ENCODE results near the gene DLL1. TPM values are rescaled to one million over a fixed set of nuclear protein-coding genes. Genes with fewer than 3 reads are reported as not detected.

Gene DLL1
- total RNA-seq, 1 experiment from 2014 or later: 0.84 TPM

GRCh38 chr6:170285482-170285881, 5.4 kb downstream of the DLL1 start:
- Histone ChIP-seq H2AFZ (ENCODE audit: low read length) (no peak overlapping the region), H3K79me2 (ENCODE audit: low read length) (no peaks in the 10 kb centered on the region), H3K4me2 (ENCODE audit: low read length) (no peak overlapping the region), H3K9ac (ENCODE audit: low read length) (no peak overlapping the region), H4K20me1 (ENCODE audit: low read length) (no peaks in the 10 kb centered on the region), H3K4me1 (ENCODE audit: insufficient read depth, low read length) (peaks cover 9% of the 10 kb centered on the region; the same call in 1 of the 2 replicates), H3F3A (ENCODE audit: low read length, unreplicated experiment) (no peaks in the 10 kb centered on the region), H3K27me3 (ENCODE audit: low read length) (peaks cover 13% of the 10 kb centered on the region; the same call in 1 of the 2 replicates), H3K36me3 (ENCODE audit: low read depth, low read length) (no peaks in the 10 kb centered on the region), H3K27ac (ENCODE audit: low read length) (no peak overlapping the region), H3K9me3 (ENCODE audit: low read length) (no peaks in the 10 kb centered on the region), H3K9me2 (replicated peaks; ENCODE audit: low read length) (no peaks in the 10 kb centered on the region), H3K4me3 (ENCODE audit: low read length) (no peak overlapping the region)
- intact Hi-C loops (cut with micrococcal nuclease): no loop called here
- ATAC-seq (no peak), DNase-seq (no peak)
- POLR2A ChIA-PET (ENCODE audit: unreplicated experiment): no interaction called here
- no TSS peak for BruUV-seq (replicated peaks)
- TF ChIP-seq CTCF (conservative IDR thresholded peaks at IDR 0.05; ENCODE audit: low read depth, low read length) (no peak), EZH2phosphoT487 (IDR thresholded peaks at IDR 0.05; ENCODE audit: borderline replicate concordance, low read length) (no peak)
- CTCF ChIA-PET: no interaction called here

- BruUV-seq (replicated peaks): no TSS peak
- Histone ChIP-seq H3K79me2 (ENCODE audit: low read length) (no peaks in the 10 kb centered on the region), H3K9me2 (replicated peaks; ENCODE audit: low read length) (no peaks in the 10 kb centered on the region), H3K9me3 (ENCODE audit: low read length) (no peaks in the 10 kb centered on the region), H2AFZ (ENCODE audit: low read length) (no peak overlapping the region), H4K20me1 (ENCODE audit: low read length) (no peaks in the 10 kb centered on the region), H3K4me1 (ENCODE audit: insufficient read depth, low read length) (peaks cover 14% of the 10 kb centered on the region; the same call in 1 of the 2 replicates), H3K27ac (ENCODE audit: low read length) (no peak overlapping the region), H3K36me3 (ENCODE audit: low read depth, low read length) (no peaks in the 10 kb centered on the region), H3F3A (ENCODE audit: low read length, unreplicated experiment) (no peaks in the 10 kb centered on the region), H3K4me2 (ENCODE audit: low read length) (no peak overlapping the region), H3K4me3 (ENCODE audit: low read length) (no peak overlapping the region), H3K27me3 (ENCODE audit: low read length) (0 out of 2 replicates have a peak, but pooled peaks cover 8% of the 10 kb centered on the region), H3K9ac (ENCODE audit: low read length) (no peak overlapping the region)
- POLR2A ChIA-PET (ENCODE audit: unreplicated experiment): no interaction called here
- intact Hi-C loops (cut with micrococcal nuclease): no loop called here
- DNase-seq (no peak), ATAC-seq (no peak)
- no peak for TF ChIP-seq EZH2 (IDR thresholded peaks at IDR 0.05; ENCODE audit: low read length, unreplicated experiment)
- no peak for TF ChIP-seq CTCF (conservative IDR thresholded peaks at IDR 0.05; ENCODE audit: low read depth, low read length)
- TF ChIP-seq EZH2phosphoT487 (IDR thresholded peaks at IDR 0.05; ENCODE audit: borderline replicate concordance, low read length): no peak
- CTCF ChIA-PET: no interaction called here
Measured at GRCh38 chr6:170284866-170285469, 5.9 kb downstream of the DLL1 start.

- ATAC-seq (no peak), DNase-seq (no peak)
- CTCF ChIA-PET: no interaction called here
- H3K27me3 ChIP-seq (ENCODE audit: low read length): 0 out of 2 replicates have a peak, but pooled peaks cover 3% of the 10 kb centered on the region
- H3K4me1 ChIP-seq (ENCODE audit: insufficient read depth, low read length): peaks cover 18% of the 10 kb centered on the region; the same call in 1 of the 2 replicates
- no peaks in the 10 kb centered on the region for H3F3A ChIP-seq (ENCODE audit: low read length, unreplicated experiment)
- H4K20me1 ChIP-seq (ENCODE audit: low read length): no peaks in the 10 kb centered on the region
- H3K36me3 ChIP-seq (ENCODE audit: low read depth, low read length): no peaks in the 10 kb centered on the region
- no peak overlapping the region for H3K9ac ChIP-seq (ENCODE audit: low read length)
- H3K9me2 ChIP-seq (replicated peaks; ENCODE audit: low read length): no peaks in the 10 kb centered on the region
- no peak overlapping the region for H3K4me3 ChIP-seq (ENCODE audit: low read length)
- no peaks in the 10 kb centered on the region for H3K9me3 ChIP-seq (ENCODE audit: low read length)
- intact Hi-C loops (cut with micrococcal nuclease): no loop called here
- no TSS peak for BruUV-seq (replicated peaks)
- no peak overlapping the region for H2AFZ ChIP-seq (ENCODE audit: low read length)
- H3K79me2 ChIP-seq (ENCODE audit: low read length): no peaks in the 10 kb centered on the region
- POLR2A ChIA-PET (ENCODE audit: unreplicated experiment): no interaction called here
- H3K4me2 ChIP-seq (ENCODE audit: low read length): no peak overlapping the region
- H3K27ac ChIP-seq (ENCODE audit: low read length): no peak overlapping the region
- no peak for TF ChIP-seq EZH2phosphoT487 (IDR thresholded peaks at IDR 0.05; ENCODE audit: borderline replicate concordance, low read length)
- TF ChIP-seq EZH2 (IDR thresholded peaks at IDR 0.05; ENCODE audit: low read length, unreplicated experiment): no peak
- no peak for TF ChIP-seq CTCF (conservative IDR thresholded peaks at IDR 0.05; ENCODE audit: low read depth, low read length)
Measured at GRCh38 chr6:170284126-170284773, 6.6 kb downstream of the DLL1 start.
